Fibroblast of lung (primary cell): ENCODE results near the gene PABPC1L.

ENCODE experiments used
- CTCF ChIP-seq, 2 donors: IDR thresholded peaks in 1 of 2; conservative IDR thresholded peaks in 1 of 2; 1 replicate in 1 of 2; 2 replicates in 1 of 2; pipeline ENCODE4 v1.5.1; 2011 to 2012; ENCODE audit warnings: low read length in 2 of 2, control low read depth in 1 of 2, inconsistent platforms in 1 of 2, low read depth in 1 of 2, mild to moderate bottlenecking in 1 of 2
- EZH2 ChIP-seq: IDR thresholded peaks from 2 replicates; pipeline ENCODE4 v1.5.1; 2012; ENCODE audit warnings: low read length, control low read depth, mild to moderate bottlenecking; ENCODE audit errors: missing control alignments

GRCh38 chr20:44965651-44966029 is 55.8 kb downstream of the PABPC1L start:
- TF ChIP-seq CTCF (conservative IDR thresholded peaks at IDR 0.05 in 1 of 2, IDR thresholded peaks at IDR 0.05 in 1 of 2; ENCODE audit: low read depth in 1 of 2, low read length in 2 of 2) (no peak), EZH2 (no peak)
